Choroid plexus epithelial cell (primary cell): ENCODE data around the gene WDR19.
"Not testable (repeated sequence)": the region's sequence is repeated elsewhere in the genome, so short reads cannot be mapped to it uniquely, and the experiment has no call there.

Experiments used
- DNase-seq: peaks from one replicate; pipeline ENCODE4 v3.0.0-alpha.2; 2010; ENCODE audit warnings: low read depth
- H3K4me3 ChIP-seq: 2 replicates; pipeline ENCODE4 v1.5.1; 2011; ENCODE audit warnings: low read depth, mild to moderate bottlenecking, control low read depth, low read length, moderate library complexity
- TF ChIP-seq, protein P1 (sequence below): conservative IDR thresholded peaks from 2 replicates; pipeline ENCODE4 v1.5.1; 2011; ENCODE audit warnings: low read depth, mild to moderate bottlenecking, control low read depth, inconsistent platforms, low read length, moderate library complexity

The WDR19 gene

DNA sequence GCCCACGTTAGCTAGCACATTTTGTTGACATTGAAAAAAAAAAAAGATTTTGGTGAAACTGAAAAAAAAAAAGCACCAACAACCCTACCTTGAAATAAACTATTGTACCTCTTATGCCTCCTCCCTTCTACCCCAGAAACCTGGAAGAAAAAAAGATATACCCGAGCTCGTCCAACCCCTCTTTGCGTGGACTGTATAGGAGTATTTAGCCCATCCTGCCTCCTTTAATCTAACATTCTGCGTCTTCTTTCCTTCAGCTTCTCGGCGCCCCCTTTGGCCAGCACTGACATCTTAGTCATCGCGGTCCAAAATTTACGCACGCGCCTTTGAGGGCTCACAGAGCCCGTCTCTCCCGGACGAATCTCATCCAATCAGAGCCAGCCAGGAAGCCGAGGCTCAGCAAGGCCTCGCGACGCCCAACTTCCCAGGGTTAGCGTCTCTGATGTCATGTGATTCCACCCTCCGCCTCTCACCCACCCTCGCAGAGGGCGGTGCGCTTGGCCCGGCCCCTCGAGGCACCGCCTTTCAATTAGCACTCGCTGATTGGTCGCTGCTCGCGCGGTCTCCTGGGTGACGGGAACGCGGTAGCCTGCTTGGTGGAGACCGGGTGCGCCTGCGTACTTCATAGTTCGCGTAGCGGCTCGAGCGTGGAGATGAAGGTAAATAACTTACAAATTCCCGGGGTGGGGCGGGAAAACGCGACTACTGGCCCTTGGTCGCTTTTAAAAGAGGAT, at the start of gene WDR19:
Gene WDR19 (plus strand): TSS at position 625 of the 734 bp plus-strand sequence. CDS start 29 bp downstream, at position 654.
- TF ChIP-seq, protein P1, sequence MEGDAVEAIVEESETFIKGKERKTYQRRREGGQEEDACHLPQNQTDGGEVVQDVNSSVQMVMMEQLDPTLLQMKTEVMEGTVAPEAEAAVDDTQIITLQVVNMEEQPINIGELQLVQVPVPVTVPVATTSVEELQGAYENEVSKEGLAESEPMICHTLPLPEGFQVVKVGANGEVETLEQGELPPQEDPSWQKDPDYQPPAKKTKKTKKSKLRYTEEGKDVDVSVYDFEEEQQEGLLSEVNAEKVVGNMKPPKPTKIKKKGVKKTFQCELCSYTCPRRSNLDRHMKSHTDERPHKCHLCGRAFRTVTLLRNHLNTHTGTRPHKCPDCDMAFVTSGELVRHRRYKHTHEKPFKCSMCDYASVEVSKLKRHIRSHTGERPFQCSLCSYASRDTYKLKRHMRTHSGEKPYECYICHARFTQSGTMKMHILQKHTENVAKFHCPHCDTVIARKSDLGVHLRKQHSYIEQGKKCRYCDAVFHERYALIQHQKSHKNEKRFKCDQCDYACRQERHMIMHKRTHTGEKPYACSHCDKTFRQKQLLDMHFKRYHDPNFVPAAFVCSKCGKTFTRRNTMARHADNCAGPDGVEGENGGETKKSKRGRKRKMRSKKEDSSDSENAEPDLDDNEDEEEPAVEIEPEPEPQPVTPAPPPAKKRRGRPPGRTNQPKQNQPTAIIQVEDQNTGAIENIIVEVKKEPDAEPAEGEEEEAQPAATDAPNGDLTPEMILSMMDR: peak; percentile 71
- DNase-seq: peak; percentile 100
- H3K4me3 ChIP-seq: peak within 1 kb of the TSS; percentile 94

DNA sequence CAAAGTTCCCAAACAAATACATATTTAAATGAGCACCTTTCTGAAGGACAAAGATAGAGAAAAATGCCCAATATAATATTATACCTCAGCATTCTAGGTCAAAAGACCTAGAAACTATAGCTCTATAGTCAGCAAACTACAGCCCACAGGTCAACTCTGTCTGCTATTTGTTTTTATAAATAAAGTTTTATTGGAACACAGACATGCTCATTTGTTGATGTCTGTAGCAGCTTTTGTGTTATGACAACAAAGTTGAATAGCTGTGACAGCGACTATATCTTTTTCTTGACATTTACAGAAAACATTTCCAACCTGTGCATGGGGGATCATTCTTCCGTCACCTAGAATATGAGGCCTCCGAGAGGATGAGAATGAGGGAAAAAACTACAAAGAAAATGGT, 48.7 kb upstream of the WDR19 start:
- no peak overlapping the region for H3K4me3 ChIP-seq
- no peak for DNase-seq
- TF ChIP-seq, protein P1: no peak

DNA sequence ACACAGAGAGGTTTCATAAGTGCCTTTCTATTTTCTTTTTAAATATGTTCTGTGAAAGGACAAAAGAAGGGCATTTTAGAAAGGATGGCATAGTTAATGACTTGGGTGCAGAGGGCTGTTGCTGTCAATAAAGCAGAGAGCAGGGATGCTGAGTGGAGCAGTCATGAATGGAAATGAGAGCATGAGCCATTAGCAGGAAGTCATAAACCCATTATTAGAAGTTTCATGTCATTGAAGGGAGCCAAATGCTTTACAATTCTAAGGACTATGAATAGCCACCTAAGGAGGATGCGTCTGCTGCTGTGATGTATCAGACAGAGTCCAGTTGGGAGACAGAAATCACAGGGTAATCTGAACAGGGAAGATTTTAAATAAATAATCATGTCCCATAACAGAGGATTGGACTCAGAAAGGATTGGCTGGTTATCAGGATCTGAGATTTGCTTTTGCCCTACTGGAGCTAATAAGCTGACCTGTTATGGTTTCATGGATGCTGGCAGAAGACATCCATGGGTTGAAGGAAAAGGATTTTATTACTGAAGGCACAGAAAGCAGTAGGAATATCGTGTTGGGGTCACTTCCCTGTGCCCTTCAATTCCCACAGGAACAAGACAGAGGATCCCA, 47.5 kb upstream of the WDR19 start:
- TF ChIP-seq, protein P1: no peak
- H3K4me3 ChIP-seq: peak overlapping the region; percentile 26
- DNase-seq: no peak

DNA sequence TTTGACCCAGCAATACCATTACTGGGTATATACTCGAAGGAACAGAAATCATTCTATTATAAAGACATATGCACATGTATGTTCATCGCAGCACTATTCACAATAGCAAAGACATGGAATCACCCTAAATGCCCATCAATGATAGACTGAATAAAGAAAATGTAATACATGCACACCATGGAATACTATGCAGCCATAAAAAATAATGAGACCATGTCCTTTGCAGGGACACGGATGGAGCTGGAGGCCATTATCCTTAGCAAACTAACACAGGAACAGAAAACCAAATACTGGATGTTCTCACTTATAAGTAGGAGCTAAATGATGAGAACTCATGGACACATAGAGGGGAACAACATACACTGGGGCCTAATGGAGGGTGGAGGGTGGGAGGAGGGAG, 44.1 kb upstream of the WDR19 start:
- DNase-seq, H3K4me3 ChIP-seq: not testable (repeated sequence)

DNA sequence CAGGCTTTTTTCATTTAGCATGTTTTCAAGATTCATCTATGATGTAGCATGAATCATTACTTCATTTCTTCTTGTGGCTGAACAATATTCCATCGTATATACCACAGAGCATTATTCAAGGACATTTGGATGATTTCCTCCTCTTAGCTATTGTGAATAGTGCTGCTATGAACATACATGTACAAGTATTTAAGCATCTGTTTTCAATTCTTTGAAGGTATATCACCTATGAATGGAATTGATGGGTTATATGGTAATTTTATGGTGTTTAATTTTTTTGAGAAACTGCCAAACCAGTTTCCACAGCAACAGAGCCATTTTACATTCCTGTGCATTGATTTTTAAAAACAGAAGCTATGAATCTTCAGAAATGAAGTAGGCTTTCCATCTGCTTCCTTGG, 36.1 kb upstream of the WDR19 start:
- TF ChIP-seq, protein P1: no peak
- DNase-seq: no peak
- H3K4me3 ChIP-seq: no peak overlapping the region

DNA sequence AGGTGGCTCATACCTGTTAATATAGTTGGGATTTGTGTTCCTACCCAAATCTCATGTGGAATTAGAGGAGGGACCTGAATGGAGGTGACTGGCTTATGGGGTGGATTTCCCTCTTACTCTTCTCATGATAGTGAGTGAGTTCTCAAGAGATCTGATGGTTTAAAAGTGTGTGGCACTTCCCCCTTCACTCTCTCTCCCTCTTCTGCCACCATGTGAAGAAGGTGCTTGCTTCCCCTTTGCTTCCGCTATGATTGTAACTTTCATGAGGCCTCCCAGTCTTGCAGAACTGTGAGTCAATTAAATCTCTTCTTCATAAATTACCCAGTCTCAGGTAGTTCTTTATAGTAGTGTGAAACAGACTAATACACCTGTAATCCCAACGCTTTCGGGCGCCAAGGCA, 28.3 kb upstream of the WDR19 start:
- TF ChIP-seq, protein P1: no peak
- no peak for DNase-seq
- H3K4me3 ChIP-seq: no peak overlapping the region

DNA sequence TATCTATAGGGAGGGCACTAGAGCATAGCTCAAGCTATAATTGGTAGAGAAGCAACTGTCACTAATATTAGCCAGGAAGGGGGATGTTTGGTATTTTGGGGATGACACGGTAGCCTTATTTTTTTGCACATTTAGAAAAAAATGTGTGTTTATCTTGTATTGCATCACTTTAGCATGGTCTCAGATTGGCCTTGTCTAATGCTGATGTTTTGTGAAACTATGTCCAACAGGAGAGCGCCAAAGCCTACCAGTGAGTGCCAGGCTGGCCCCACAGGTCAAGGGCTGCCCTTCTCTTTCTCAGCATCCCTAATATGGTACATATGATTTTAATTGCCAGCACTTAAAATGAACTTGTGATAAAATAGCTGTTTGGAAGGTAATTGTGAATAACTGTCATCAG, 24.8 kb upstream of the WDR19 start:
- no peak overlapping the region for H3K4me3 ChIP-seq
- no peak for DNase-seq
- TF ChIP-seq, protein P1: no peak
